AG10803 (cell line): ENCODE measurements around the gene ARHGAP4.

Experiments used
- DNase-seq: peaks from one replicate; pipeline ENCODE4 v3.0.0; 2010; ENCODE audit warnings: low read depth
- H3K4me3 ChIP-seq: 2 replicates; pipeline ENCODE4 v1.5.1; 2011; ENCODE audit warnings: mild to moderate bottlenecking, low read length, control low read depth
- CTCF ChIP-seq: conservative IDR thresholded peaks from 2 replicates; pipeline ENCODE4 v1.5.1; 2011; ENCODE audit warnings: mild to moderate bottlenecking, low read length, control low read depth, inconsistent platforms

The ARHGAP4 gene

DNA sequence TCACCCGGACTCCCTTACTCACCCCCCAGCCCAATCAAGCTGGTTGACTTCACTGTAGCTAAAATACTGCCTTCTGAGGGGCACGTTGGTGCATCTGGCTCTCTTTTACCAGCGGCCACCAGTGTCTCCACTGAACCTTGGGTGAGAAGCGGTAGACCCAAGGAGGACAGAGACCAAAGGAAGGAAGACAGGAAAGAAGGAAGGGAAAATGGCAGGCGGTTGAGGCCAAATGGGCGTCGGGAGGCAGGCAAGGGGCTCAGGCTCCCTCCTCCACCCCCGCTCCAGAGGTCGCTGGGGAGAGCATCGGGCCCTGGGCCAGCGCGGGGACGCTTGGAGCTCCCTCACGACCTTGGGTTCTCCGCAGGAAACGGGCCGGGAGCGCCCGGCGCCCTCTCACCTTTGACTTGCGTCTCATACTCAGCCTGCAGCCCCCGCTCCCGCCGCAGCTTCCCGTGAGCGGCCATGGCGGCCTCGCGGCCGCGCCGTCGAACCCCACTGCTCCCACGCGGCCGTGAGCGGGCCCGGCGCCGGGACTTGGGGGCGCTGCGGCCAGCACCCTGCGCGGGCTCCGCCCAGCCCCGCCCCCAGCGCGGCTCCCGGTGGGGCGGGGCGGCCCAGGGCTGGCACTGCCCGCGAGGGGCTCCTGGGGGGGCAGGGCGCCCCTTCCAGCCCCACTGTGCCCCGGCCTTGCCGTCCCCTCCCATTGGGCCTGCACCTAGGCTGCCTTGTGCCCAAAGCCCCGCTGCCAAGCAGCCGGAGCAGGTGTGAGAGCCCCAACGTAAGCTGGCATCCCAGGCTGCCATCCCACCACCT, at the start of gene ARHGAP4:
ARHGAP4 (minus strand) TSS at position 526 of the 813 bp plus-strand sequence; CDS start at position 464, 62 bp downstream.
- no peak for DNase-seq
- no peak for TF ChIP-seq CTCF
- H3K4me3 ChIP-seq = peak within 1 kb of the TSS; percentile 70

DNA sequence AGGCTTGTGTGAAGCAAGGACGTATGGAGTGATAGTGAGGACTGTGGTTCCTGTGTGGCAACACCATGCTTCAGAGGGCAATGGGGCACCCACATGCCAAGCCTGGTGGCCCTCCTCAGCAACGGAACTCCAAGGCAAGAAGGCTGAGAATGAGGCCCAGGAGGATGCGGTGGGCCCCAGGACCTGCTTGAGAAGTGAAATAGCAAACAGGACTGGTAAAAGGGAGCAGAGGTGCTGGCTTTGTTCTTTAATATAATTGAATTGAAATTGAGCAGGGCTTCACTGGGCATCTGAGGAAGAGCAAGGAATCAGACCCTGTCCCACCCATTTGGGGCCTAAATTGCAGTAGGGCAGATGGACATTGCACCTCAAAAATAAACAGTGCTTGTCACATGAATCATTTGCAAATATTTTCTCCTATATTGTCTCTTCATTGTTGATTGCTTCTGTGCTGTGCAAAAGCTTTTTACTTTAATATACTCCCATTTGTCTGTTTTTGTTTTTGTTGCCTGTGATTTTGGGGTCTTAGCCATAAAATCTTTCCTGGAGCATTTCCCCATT, 48.7 kb upstream of the ARHGAP4 start:
- no peak overlapping the region for H3K4me3 ChIP-seq
- no peak for TF ChIP-seq CTCF
- no peak for DNase-seq

DNA sequence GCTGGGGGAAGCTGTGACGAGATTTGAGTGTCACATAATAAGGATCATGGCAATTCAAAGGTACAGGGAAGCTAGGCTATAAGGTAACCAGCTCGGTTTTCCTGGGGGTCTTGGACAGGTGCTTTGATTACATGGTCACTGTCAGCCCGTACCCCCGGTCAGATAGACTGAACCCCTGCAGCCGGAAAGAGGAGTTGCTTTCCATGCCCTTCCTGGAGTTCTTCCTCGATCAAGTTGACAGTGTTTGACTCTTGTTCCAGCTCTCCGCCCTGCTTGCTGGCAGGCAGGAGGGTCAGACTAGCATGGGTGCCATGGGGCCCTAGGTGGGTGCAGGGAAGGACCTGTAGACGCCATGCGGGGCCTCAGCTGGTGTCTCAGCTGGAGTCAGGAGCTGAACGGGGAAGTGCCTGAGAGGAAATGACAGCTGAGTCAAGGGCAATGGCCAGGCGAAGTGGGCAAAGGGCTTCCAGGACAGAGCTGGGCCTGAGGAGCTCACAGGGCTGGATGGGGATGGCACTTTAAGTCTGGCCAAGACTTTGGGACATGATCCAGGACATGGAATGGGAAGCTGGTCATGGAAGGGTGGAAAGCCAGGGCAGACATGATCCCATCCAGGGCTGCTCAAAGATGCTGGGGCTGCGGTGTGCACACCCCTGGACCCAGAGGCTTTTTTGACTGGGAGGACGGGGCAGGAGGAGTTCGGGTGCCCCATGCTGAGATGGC, 48.1 kb upstream of the ARHGAP4 start:
- DNase-seq = no peak
- no peak overlapping the region; the same call in 1 of the 2 replicates for H3K4me3 ChIP-seq
- no peak for TF ChIP-seq CTCF

- peak overlapping the region; percentile 65 for H3K4me3 ChIP-seq
- DNase-seq = no peak
- no peak for TF ChIP-seq CTCF
Measured at GRCh38 chrX:153973127-153974002, 47.3 kb upstream of the ARHGAP4 start.

GRCh38 chrX:153972368-153973126, 46.5 kb upstream of the ARHGAP4 start, which contains the start of gene TMEM187:
TMEM187 (plus strand) TSS chrX:153972754; CDS start chrX:153982063, 9,309 bp downstream.
- peak; percentile 75 for DNase-seq
- TF ChIP-seq CTCF = no peak

More at GRCh38 chrX:153972368-153973126, 46.5 kb upstream of the ARHGAP4 start, which contains the start of gene TMEM187:
- H3K4me3 ChIP-seq = peak within 1 kb of the TSS; percentile 89
